ENCODE measurements around the gene LIPT2. TPM values are rescaled to one million over a fixed set of nuclear protein-coding genes. Genes with fewer than 3 reads are reported as not detected.

LIPT2 gene
- total RNA-seq, 1 donor from 2014 or later = 6.5 TPM

- Mint-ChIP-seq H3K27me3 (ENCODE audit: unreplicated experiment) (no peaks in the 10 kb centered on the region), H3K27ac (ENCODE audit: unreplicated experiment) (no peak overlapping the region), H3K36me3 (ENCODE audit: low read depth, unreplicated experiment) (no peaks in the 10 kb centered on the region), H3K4me3 (ENCODE audit: unreplicated experiment) (no peak overlapping the region), H3K9me3 (ENCODE audit: unreplicated experiment) (no peaks in the 10 kb centered on the region), H3K4me1 (ENCODE audit: unreplicated experiment) (peaks cover 3% of the 10 kb centered on the region)
- TF ChIP-seq CTCF (IDR thresholded peaks at IDR 0.05; ENCODE audit: unreplicated experiment) = no peak
- DNase-seq (ENCODE audit: low spot score) = no peak
These were observed 45.8 kb downstream of the LIPT2 start for GRCh38 chr11:74447720-74448119.

- Mint-ChIP-seq H3K4me1 (ENCODE audit: unreplicated experiment) (peaks cover 3% of the 10 kb centered on the region), H3K27ac (ENCODE audit: unreplicated experiment) (no peak overlapping the region), H3K4me3 (ENCODE audit: unreplicated experiment) (no peak overlapping the region), H3K27me3 (ENCODE audit: unreplicated experiment) (no peaks in the 10 kb centered on the region), H3K9me3 (ENCODE audit: unreplicated experiment) (no peaks in the 10 kb centered on the region), H3K36me3 (ENCODE audit: low read depth, unreplicated experiment) (no peaks in the 10 kb centered on the region)
- no peak for DNase-seq (ENCODE audit: low spot score)
- TF ChIP-seq CTCF (IDR thresholded peaks at IDR 0.05; ENCODE audit: unreplicated experiment) = no peak
These were observed 47.0 kb downstream of the LIPT2 start for GRCh38 chr11:74446532-74446938.

DNA sequence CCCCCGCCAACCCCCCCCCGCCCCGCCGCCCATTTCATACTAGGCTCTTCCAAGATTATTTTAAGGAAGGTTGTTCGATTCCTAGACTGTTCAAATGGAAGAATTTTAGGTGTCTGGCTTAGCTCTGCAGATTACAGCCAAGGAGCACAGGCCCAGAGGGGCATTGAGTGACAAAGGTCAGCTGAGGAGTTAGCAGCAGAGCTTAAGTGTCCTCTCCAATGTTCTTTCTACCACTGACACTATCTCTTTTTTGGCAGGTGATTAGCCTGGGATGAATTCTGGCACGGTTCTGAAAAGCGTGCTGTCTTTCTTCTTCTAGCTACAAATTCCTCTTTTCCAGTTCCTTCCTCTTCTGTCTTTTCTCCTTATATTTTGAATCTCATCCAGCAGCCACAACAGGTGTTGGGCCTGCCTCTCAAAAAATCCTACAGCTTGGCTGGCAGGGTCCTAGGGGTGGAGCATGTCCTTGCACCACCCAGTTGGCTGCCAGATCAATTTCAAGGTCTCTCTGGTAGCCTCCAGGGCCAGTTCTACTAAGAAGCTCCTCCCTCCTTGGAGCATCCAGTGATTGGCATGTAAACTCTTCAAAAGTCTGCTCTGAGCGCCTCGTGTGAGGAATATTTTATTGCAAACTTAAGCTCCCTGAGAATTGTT, 49.2 kb downstream of the LIPT2 start:
- Mint-ChIP-seq H3K27me3 (ENCODE audit: unreplicated experiment) (no peaks in the 10 kb centered on the region), H3K4me3 (ENCODE audit: unreplicated experiment) (no peak overlapping the region), H3K27ac (ENCODE audit: unreplicated experiment) (no peak overlapping the region), H3K36me3 (ENCODE audit: low read depth, unreplicated experiment) (no peaks in the 10 kb centered on the region), H3K9me3 (ENCODE audit: unreplicated experiment) (no peaks in the 10 kb centered on the region), H3K4me1 (ENCODE audit: unreplicated experiment) (no peaks in the 10 kb centered on the region)
- no peak for TF ChIP-seq CTCF (IDR thresholded peaks at IDR 0.05; ENCODE audit: unreplicated experiment)
- DNase-seq (ENCODE audit: low spot score) = no peak

DNA sequence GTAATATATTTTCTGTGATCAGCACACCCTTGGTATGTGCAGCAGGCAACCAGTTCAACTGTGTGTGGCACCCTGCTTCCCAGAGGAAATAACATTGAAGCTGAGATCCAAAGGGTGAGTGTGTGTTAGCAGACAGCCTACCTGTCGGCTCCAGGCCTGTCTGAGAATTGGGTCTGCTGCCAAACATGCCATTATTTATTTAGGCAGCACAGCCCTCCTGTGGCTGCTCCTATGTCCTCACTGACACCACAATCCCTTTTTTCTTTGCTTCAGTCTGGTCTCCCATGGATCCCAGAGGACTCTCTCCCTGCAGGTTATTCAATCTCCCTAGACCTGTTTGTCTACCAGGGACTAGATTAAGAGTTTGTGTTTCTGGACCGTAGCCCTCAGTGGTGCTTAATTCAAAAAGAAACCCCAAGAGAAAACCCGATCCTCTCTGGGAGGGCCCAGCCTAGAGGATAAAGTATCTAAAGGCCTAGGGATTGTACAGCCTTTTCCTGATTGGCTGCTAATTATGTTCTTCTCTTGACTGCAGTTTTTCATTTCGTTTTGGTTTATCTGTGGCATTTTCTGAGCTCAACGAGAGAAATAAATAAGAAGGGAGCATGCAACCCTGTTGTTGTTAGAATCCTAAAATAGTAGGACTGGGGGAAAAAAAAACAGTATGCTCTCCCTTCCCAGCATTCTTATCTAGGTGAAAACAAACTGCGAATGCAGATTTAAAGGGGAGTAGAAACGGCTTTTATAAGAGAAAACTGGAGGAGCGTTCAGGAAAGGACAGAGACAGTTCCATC, 50.3 kb downstream of the LIPT2 start:
- TF ChIP-seq CTCF (IDR thresholded peaks at IDR 0.05; ENCODE audit: unreplicated experiment) = no peak
- Mint-ChIP-seq H3K9me3 (ENCODE audit: unreplicated experiment) (no peaks in the 10 kb centered on the region), H3K27ac (ENCODE audit: unreplicated experiment) (no peak overlapping the region), H3K4me1 (ENCODE audit: unreplicated experiment) (no peaks in the 10 kb centered on the region), H3K36me3 (ENCODE audit: low read depth, unreplicated experiment) (no peaks in the 10 kb centered on the region), H3K27me3 (ENCODE audit: unreplicated experiment) (no peaks in the 10 kb centered on the region), H3K4me3 (ENCODE audit: unreplicated experiment) (no peak overlapping the region)
- no peak for DNase-seq (ENCODE audit: low spot score)

GRCh38 chr11:74442636-74443035, 50.9 kb downstream of the LIPT2 start:
- Mint-ChIP-seq H3K4me1 (ENCODE audit: unreplicated experiment) (no peaks in the 10 kb centered on the region), H3K9me3 (ENCODE audit: unreplicated experiment) (no peaks in the 10 kb centered on the region), H3K4me3 (ENCODE audit: unreplicated experiment) (no peak overlapping the region), H3K27me3 (ENCODE audit: unreplicated experiment) (no peaks in the 10 kb centered on the region), H3K27ac (ENCODE audit: unreplicated experiment) (no peak overlapping the region), H3K36me3 (ENCODE audit: low read depth, unreplicated experiment) (no peaks in the 10 kb centered on the region)
- TF ChIP-seq CTCF (IDR thresholded peaks at IDR 0.05; ENCODE audit: unreplicated experiment) = no peak
- no peak for DNase-seq (ENCODE audit: low spot score)
